NB4 (cell line): Measurements from ENCODE around the gene IQGAP2.

Source experiments
- CTCF ChIP-seq: IDR thresholded peaks from one replicate; pipeline ENCODE4 v1.5.1; 2012; ENCODE audit warnings: low read depth, low read length
- MAX ChIP-seq: IDR thresholded peaks from 2 replicates; pipeline ENCODE4 v1.6.1; 2011; ENCODE audit warnings: low read depth, low read length
- MYC ChIP-seq: IDR thresholded peaks from 2 replicates; pipeline ENCODE4 v1.6.1; 2011; ENCODE audit warnings: low read depth, low read length
- POLR2A ChIP-seq: IDR thresholded peaks from 2 replicates; pipeline ENCODE4 v1.6.1; 2011; ENCODE audit warnings: mild to moderate bottlenecking; ENCODE audit not compliant: insufficient read length; ENCODE audit errors: extremely low read depth

GRCh38 chr5:76371960-76372322 is 31.1 kb upstream of the IQGAP2 start:
- no peak for TF ChIP-seq CTCF
- TF ChIP-seq POLR2A = no peak
- TF ChIP-seq MYC = no peak
- TF ChIP-seq MAX = no peak
